Measurements from ENCODE around the gene TUT7. TPM values are rescaled to one million over a fixed set of nuclear protein-coding genes. Genes with fewer than 3 reads are reported as not detected.

The TUT7 gene
- total RNA-seq, 2 donors from 2014 or later, result 17.7 to 31.5 TPM

- Histone ChIP-seq H3K36me3 (no peaks in the 10 kb centered on the region), H3K4me3 (no peak overlapping the region), H3K9me3 (no peaks in the 10 kb centered on the region), H3K27ac (no peak overlapping the region), H3K4me1 (ENCODE audit: control insufficient read depth in 1 of 2, low read depth in 2 of 2) (no peaks in the 10 kb centered on the region), H3K27me3 (replicated peaks; ENCODE audit: insufficient read depth) (no peaks in the 10 kb centered on the region)
- ATAC-seq (ENCODE audit: insufficient number of reproducible peaks, low FRiP score, low read depth), result no peak
- no peak for DNase-seq (ENCODE audit: low spot score)
- TF ChIP-seq, protein P1, sequence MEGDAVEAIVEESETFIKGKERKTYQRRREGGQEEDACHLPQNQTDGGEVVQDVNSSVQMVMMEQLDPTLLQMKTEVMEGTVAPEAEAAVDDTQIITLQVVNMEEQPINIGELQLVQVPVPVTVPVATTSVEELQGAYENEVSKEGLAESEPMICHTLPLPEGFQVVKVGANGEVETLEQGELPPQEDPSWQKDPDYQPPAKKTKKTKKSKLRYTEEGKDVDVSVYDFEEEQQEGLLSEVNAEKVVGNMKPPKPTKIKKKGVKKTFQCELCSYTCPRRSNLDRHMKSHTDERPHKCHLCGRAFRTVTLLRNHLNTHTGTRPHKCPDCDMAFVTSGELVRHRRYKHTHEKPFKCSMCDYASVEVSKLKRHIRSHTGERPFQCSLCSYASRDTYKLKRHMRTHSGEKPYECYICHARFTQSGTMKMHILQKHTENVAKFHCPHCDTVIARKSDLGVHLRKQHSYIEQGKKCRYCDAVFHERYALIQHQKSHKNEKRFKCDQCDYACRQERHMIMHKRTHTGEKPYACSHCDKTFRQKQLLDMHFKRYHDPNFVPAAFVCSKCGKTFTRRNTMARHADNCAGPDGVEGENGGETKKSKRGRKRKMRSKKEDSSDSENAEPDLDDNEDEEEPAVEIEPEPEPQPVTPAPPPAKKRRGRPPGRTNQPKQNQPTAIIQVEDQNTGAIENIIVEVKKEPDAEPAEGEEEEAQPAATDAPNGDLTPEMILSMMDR (IDR thresholded peaks at IDR 0.05), result no peak
These were observed 107.5 kb downstream of the TUT7 start for GRCh38 chr9:86246752-86247161.

GRCh38 chr9:86242071-86242470 lies 112.1 kb downstream of the TUT7 start:
- H3K4me3 ChIP-seq, result no peak overlapping the region
- H3K36me3 ChIP-seq, result no peaks in the 10 kb centered on the region
- ATAC-seq (ENCODE audit: insufficient number of reproducible peaks, low FRiP score, low read depth) (no peak), DNase-seq (ENCODE audit: low spot score) (no peak)
- no peaks in the 10 kb centered on the region for H3K27me3 ChIP-seq (replicated peaks; ENCODE audit: insufficient read depth)
- TF ChIP-seq, protein P1 (IDR thresholded peaks at IDR 0.05), result no peak
- H3K4me1 ChIP-seq (ENCODE audit: control insufficient read depth in 1 of 2, low read depth in 2 of 2), result no peaks in the 10 kb centered on the region
- no peak overlapping the region for H3K27ac ChIP-seq
- H3K9me3 ChIP-seq, result no peaks in the 10 kb centered on the region

- ATAC-seq (ENCODE audit: insufficient number of reproducible peaks, low FRiP score, low read depth), result no peak
- DNase-seq (ENCODE audit: low spot score), result no peak
- TF ChIP-seq, protein P1 (IDR thresholded peaks at IDR 0.05), result no peak
- Histone ChIP-seq H3K4me3 (no peak overlapping the region), H3K4me1 (ENCODE audit: control insufficient read depth in 1 of 2, low read depth in 2 of 2) (no peaks in the 10 kb centered on the region), H3K36me3 (no peaks in the 10 kb centered on the region), H3K9me3 (no peaks in the 10 kb centered on the region), H3K27me3 (replicated peaks; ENCODE audit: insufficient read depth) (no peaks in the 10 kb centered on the region), H3K27ac (no peak overlapping the region)
These were observed 113.0 kb downstream of the TUT7 start for GRCh38 chr9:86241216-86241615.

- Histone ChIP-seq H3K9me3 (no peaks in the 10 kb centered on the region), H3K36me3 (no peaks in the 10 kb centered on the region), H3K27me3 (replicated peaks; ENCODE audit: insufficient read depth) (no peaks in the 10 kb centered on the region), H3K4me1 (ENCODE audit: control insufficient read depth in 1 of 2, low read depth in 2 of 2) (no peaks in the 10 kb centered on the region), H3K27ac (no peak overlapping the region), H3K4me3 (no peak overlapping the region)
- ATAC-seq (ENCODE audit: insufficient number of reproducible peaks, low FRiP score, low read depth) (no peak), DNase-seq (ENCODE audit: low spot score) (no peak)
- TF ChIP-seq, protein P1 (IDR thresholded peaks at IDR 0.05), result no peak
These were observed 115.1 kb downstream of the TUT7 start for GRCh38 chr9:86238861-86239770.

Other genes starting within 250 kb of the TUT7 start
- gene C9orf153, start 94.8 kb downstream of the TUT7 start, total RNA-seq, result under 1 TPM; 0.68 to 0.92 TPM
- gene ISCA1, start 71.9 kb downstream of the TUT7 start, total RNA-seq, result 10 to 100 TPM; 25.9 to 37.9 TPM